ENCODE data around the gene SIRPA.

DNA sequence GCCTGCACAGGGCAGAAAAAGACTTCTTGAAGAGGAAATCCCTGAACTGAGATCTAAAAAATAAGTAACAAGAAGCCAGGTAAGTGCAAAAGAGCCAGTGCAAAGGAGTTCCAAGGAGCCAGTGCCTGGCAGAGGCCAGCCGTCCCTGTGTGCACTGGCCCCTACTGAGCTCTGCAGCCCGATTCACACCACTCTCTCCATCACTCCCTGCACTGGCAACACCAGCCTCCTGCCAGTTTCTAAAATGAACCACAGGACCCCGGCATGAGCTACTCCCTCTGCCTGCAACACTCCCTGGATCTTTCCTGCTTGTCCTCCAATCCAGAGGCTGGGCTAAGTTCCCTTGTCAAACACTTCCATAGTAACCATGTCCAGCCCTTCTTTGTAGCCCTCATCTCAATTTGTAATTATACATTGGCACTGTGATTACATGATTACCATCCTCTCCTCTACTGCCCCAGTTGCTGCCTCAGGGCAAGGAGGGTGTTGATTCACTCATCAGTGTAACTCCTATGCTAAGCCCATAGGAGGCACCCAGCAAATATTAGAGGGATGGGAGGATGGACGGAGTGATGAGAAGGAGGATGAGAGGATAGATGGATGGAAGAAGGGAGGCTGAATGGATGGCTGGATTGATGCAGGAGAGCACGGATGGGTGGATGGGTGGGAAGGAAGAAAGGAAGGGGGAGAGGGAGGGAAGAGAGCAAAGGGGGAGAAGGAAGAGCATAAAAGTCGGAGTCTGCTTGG is 49.3 kb downstream of the SIRPA start:
- TF ChIP-seq CTCF (IDR thresholded peaks at IDR 0.05) = no peak
- TF ChIP-seq POLR2A (IDR thresholded peaks at IDR 0.05) = no peak
